T-helper 2 cell treated with Interferon-gamma antibody and Interleukin-4, amounts not matched to agents 100 ng/mL and 5 ng/mL, for 36 hours (primary cell): Measurements from ENCODE around the gene OSGIN1. TPM values are rescaled to one million over a fixed set of nuclear protein-coding genes. Genes with fewer than 3 reads are reported as not detected.

Experiments
- intact Hi-C: fragments of 100-400 bp; cut with micrococcal nuclease; formaldehyde crosslinking; loops from one replicate; pipeline ENCODE4 v1.15.1; 2023
- total RNA-seq: library from RNA; stranded (reverse); gene quantifications from 2 replicates; pipeline ENCODE4 v1.2.3, GENCODE V29; 2022

OSGIN1 gene
- total RNA-seq, 1 donor from 2014 or later: 0.89 TPM

DNA sequence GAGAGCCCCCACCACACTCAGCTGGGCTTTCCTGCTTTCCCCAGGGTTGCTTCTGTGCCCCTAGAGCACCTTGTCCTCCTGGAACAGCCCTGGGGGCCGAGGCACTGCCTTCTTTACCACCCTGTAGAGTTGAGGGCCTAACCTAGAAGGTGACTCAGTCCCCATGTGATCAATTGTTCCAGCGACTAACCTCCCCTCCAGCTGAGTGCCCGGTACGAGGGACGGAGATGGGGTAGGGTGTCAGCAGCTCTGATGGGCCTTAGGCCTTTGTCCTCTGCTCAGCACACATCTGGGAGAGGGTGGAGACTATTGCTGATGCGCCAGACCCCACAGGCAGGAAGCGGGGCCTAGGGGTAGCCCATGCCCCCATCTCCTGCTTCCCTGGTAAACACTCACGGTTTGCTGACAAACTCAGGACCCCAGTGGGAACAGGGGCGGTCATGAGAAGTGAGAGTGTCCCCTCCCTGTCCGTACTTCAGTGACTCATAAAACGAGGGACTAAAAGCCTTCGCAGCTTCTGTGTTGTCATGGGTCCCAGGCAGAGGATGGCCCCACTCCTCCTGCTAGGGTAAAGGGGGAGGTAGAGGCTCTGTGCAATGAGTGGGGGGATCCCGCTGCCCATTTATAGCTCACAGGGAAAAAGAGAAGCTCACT, 48.1 kb downstream of the OSGIN1 start:
- intact Hi-C loops: no loop called here

DNA sequence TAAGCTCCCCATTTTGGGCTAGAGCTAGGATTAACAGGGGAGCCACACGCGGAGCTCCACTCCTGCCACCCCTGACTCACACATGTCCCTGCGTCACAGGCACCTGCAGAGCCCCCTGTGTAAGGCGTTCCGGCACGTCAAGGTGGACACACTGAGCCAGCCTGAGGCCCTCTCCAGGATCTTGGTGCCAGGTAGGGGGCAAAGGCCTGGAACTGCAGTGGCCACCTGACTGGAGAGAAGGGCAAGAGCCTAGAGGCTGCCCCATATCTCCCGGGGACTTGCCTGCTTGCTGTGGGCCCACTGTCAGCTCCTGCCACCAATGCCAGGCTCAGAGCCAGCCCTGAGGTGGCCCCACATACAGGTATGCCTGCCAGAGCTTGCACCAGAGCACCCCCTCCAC, 48.7 kb downstream of the OSGIN1 start:
- intact Hi-C loops: no loop called here

DNA sequence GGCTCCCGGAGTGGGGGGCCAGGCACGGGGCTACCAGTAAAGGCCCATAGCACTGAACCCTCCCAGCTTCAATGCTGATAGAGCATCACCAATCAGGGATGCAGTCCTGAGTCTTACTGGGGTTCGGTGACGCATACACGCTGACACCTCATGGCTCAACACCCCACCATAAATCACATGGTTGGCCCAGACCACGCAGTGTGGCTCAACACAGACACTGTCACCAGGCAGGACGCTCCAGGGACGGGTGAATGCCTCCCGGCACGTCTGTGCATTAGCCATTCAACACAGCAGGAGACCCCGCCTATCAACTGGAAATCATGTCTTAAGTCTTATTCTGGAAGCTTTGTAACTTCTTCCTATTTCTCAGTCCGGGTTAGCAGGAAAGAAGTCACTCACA, 50.0 kb downstream of the OSGIN1 start:
- intact Hi-C loops: no loop called here

DNA sequence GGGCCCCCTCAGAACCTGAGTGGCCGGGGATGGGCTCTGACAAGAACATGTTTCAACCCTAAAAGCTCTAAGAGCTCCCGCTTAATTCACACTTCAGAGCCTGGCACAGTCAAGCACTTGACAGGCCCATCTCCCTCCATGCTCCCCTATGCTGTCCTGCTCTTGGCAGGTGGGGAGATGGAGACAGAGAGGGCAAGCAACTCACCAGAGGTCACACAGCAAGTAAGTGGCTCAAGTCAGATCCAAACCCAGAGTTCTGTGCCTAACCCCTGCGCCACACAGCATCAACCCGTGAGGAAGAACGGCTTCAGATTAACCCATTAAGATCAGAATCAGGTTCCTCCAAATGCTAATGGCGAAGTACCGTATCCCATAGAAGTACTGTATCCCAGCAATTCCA, 51.4 kb downstream of the OSGIN1 start:
- intact Hi-C loops: no loop called here

DNA sequence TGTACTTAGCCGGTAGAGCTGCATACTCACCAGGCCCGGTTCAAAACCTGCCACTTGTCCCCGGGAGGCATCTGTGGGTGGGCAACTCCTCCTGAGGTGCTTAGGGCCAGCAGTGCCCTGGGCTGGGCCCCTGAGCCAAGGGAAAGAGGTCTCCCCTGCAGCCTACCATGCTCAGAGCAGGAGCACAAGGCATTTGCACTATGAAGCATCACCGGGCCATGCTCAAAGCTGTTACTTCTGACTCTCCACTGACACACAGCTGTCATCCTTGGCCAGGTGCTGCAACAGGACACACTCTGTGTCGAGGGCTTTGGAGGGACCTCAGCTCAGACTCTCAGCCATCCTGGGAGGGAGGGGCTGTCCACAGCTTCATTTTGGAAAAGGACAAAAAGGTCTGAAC, 52.4 kb downstream of the OSGIN1 start:
- intact Hi-C loops: no loop called here

DNA sequence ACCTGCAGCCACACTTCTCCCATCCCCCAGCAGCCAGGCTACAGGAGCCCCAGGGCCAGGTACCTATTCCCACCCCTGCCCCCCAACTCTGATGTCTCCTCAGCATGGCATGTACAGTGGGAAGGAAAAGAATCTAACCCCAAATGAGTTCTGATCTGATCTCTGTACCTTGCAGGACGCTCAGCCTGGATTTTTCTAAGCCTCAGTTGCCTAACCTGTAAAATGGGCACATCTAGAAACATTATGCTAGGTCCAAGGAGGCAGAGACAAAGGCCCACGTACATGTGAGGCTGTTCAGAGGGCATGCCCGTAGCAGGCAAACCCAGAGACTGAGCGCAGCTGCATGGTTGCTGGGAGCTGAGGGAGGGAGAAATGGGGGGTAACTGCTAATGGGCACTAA, 54.5 kb downstream of the OSGIN1 start:
- intact Hi-C loops: no loop called here

DNA sequence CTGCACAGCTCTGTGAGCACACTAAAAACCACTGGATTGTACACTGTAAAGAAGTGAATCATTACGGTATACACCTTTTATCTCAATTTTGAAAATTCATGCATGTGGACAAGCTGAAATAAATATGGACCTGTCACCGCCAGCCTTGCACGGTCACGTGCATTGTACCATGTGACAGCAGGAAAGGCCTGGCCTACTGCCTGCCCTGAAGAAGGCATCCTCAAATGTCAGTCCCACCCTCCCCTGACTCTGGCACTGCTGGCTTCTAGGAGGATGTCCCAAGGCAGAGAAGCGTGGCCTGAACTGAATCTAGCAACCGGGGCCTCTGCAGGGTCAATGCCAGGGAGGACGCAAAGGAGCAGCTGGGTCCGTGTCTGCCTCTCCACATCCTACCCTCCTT, 54.9 kb downstream of the OSGIN1 start:
- intact Hi-C loops: no loop called here

DNA sequence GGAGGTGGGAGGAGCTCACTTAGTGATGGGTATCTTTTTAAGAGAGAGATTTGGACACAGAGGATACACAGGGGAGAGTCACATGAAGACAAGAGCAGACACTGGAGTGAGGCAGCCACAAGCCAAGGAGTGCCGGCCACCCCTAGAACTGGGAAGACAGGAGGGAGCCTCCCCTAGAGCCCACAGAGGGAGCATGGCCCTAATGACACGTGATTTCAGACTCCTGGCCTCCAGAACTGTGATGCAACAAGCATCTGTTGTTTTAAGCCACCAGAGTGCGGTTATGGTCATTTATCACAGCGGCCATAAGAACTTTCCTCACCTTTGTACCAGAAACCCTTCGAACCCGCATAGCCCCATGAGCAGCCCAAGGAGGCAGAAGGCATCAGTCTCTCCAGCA, 56.2 kb downstream of the OSGIN1 start:
- intact Hi-C loops: no loop called here

DNA sequence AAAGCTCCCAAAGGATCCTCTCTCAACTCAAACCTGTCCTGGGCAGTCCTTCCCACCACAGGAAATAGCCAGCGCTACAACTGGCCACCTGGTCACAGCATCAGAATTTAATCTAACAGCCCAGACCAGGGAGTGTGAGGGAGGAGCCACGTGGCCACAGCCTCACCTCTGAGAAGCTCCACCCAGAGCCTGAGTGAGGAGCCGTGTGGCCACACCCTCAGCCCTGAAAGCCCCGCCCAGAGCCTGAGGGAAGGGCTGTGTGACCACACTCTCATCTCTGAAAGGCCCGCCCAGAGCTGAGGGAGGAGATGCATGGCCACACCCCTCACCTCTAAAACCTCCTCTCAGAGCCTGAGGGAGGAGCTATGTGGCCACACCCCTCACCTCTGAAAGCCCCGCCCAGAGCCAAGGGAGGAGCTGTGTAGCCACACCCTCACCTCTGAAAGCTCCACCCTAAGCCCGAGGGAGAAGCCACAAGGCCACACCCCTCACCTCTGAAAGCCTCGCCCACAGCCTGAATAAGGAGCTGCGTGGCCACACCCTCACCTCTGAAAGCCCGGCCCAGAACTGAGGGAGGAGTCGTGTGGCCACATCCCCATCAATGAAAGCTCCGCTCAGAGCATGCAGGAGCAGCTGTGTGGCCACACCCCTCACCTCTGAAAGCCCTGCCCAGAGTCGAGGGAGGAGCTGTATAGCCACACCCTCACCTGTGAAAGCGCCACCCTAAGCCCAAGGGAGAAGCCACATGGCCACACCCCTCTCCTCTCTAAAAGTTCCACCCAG, 60.9 kb downstream of the OSGIN1 start:
- intact Hi-C loops: no loop called here

DNA sequence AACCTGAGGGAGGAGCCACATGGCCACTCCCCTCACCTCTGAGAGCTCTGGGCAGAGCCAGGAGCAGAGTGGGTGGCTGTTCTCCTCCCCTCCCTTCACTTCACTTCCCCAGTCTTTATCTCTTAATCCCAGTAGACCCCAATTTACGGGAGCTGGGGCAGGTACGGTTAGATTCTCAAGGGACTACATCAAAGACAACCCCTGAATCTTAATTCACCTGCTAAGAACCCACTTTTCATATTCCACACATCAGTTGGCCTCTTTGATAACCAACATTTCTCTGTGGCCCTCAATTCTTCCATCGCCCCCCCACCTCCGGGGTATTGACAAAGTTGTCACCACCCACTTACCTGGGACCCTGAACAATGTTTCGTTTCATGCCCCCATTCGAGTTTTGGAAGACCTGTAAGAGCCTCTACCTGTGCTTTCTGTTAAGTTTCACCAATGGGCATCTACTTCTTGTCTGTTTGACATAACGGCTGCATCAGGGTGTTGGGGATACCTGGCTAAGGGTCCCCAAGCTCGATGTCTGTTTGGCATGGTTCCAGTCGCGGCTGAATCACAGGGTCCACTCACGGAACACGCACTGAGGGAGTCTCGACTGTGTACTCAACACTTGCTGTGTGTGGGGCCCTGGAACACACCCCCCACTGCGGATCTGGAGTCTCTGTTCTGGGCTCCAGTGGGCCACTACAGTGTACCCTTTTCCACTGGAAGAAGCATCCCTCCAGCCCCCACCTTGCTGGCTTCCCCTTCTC, 61.7 kb downstream of the OSGIN1 start:
- intact Hi-C loops: no loop called here

DNA sequence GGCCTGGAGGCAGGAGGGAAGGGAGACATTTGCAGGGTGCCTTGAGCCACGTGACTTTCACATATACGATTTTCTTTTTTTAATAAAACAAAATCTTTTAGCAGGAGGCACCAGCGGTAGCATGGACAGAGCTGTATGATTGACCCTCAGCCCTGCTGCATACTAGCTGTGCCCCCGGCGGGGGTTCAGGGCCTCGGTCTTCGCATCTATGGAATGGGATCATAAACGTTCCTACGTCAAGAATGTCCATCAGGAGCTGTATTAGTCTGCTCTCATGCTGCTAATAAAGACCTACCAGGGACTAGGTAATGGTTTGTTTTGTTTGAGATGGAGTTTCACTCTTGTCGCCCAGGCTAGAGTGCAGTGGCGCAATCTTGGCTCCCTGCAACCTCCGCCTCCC, 62.4 kb downstream of the OSGIN1 start:
- intact Hi-C loops: no loop called here

Other genes with a start within 250 kb of the OSGIN1 start
- gene HSBP1, start 145.3 kb upstream of the OSGIN1 start, total RNA-seq: 67.7 and 73.1 TPM in 2 replicates
- gene MLYCD, start 54.1 kb upstream of the OSGIN1 start, total RNA-seq: 5.2 and 5.8 TPM in 2 replicates
- gene NECAB2, start 15.0 kb downstream of the OSGIN1 start, total RNA-seq: not detected in 2 replicates
- not detected in 2 replicates for gene SLC38A8, start 89.6 kb downstream of the OSGIN1 start, total RNA-seq
- gene MBTPS1, start 163.7 kb downstream of the OSGIN1 start, total RNA-seq: 52.9 and 55.6 TPM in 2 replicates
- gene HSDL1, start 191.9 kb downstream of the OSGIN1 start, total RNA-seq: 11.5 and 13.3 TPM in 2 replicates
- gene DNAAF1, start 192.1 kb downstream of the OSGIN1 start, total RNA-seq: not detected in 2 replicates
- gene TAF1C, start 233.8 kb downstream of the OSGIN1 start, total RNA-seq: 58.4 and 63.4 TPM in 2 replicates
- gene ADAD2, start 237.9 kb downstream of the OSGIN1 start, total RNA-seq: not detected in 2 replicates